Naive B cell (primary cell): ENCODE data around the gene CDK5RAP2. TPM values are rescaled to one million over a fixed set of nuclear protein-coding genes. Genes with fewer than 3 reads are reported as not detected.

Source experiments
- ATAC-seq, 2 donors: fragments of 150-1000 bp; cut with Tn5 transposase; 2 replicates each; pipeline ENCODE4 v1.10.0; 2021; ENCODE audit warnings: low read depth in 2 of 2, mild to moderate bottlenecking in 2 of 2, moderate library complexity in 2 of 2
- DNase-seq: peaks from one replicate; pipeline ENCODE4 v3.0.0; 2022
- H3K27ac Mint-ChIP-seq, 6 donors: one replicate each; pipeline ENCODE4 v1.8.0; 2020 to 2022; ENCODE audit warnings: mild to moderate bottlenecking in 6 of 6, mixed read lengths in 6 of 6, moderate library complexity in 5 of 6, inconsistent platforms in 2 of 6
- H3K27me3 Mint-ChIP-seq, 3 donors: one replicate each; pipeline ENCODE4 v1.8.0; 2021 to 2022; ENCODE audit warnings: mixed read lengths in 3 of 3, mild to moderate bottlenecking in 1 of 3
- H3K36me3 Mint-ChIP-seq, 2 donors: one replicate each; pipeline ENCODE4 v1.8.0; 2020 to 2022; ENCODE audit warnings: mixed read lengths in 2 of 2, inconsistent platforms in 1 of 2, mild to moderate bottlenecking in 1 of 2
- H3K4me1 Mint-ChIP-seq, 3 donors: one replicate each; pipeline ENCODE4 v1.8.0; 2020 to 2022; ENCODE audit warnings: mixed read lengths in 3 of 3, inconsistent platforms in 1 of 3, mild to moderate bottlenecking in 1 of 3, moderate library complexity in 1 of 3
- H3K4me3 Mint-ChIP-seq, 8 donors: one replicate each; pipeline ENCODE4 v1.8.0; 2020 to 2022; ENCODE audit warnings: mild to moderate bottlenecking in 8 of 8, mixed read lengths in 8 of 8, moderate library complexity in 8 of 8, inconsistent platforms in 2 of 8
- H3K9me3 Mint-ChIP-seq, 7 donors: one replicate each; pipeline ENCODE4 v1.8.0; 2020 to 2022; ENCODE audit warnings: mixed read lengths in 7 of 7, mild to moderate bottlenecking in 5 of 7, inconsistent platforms in 2 of 7, moderate library complexity in 1 of 7
- polyA plus RNA-seq, 6 donors: library from polyadenylated mRNA; unstranded; fragments of 300-500 nt; fragmentation: Illumina TruSeq; gene quantifications; one replicate each; pipeline ENCODE4 v1.2.3, GENCODE V29; 2021; ENCODE audit warnings: low read depth in 6 of 6

The CDK5RAP2 gene
- polyA plus RNA-seq, 6 donors from 2014 or later, result 10.5 to 45.0 (median 26.7) TPM

- DNase-seq (no peak), ATAC-seq (no peak)
- Mint-ChIP-seq H3K4me3 (no peak overlapping the region), H3K27ac (no peak overlapping the region), H3K36me3 (peaks cover 29 to 34% of the 10 kb centered on the region in 2 donors), H3K4me1 (peaks cover 12 to 25% (median 21%) of the 10 kb centered on the region in 3 donors), H3K27me3 (no peaks in the 10 kb centered on the region), H3K9me3 (no peaks in the 10 kb centered on the region)
These were observed 8.3 kb downstream of the CDK5RAP2 start for GRCh38 chr9:120571443-120572257.

- no peak overlapping the region for H3K4me3 Mint-ChIP-seq
- H3K27me3 Mint-ChIP-seq, result no peaks in the 10 kb centered on the region
- H3K9me3 Mint-ChIP-seq, result no peaks in the 10 kb centered on the region
- H3K4me1 Mint-ChIP-seq, result peaks cover 6 to 23% (median 20%) of the 10 kb centered on the region in 3 donors
- ATAC-seq (no peak), DNase-seq (no peak)
- H3K27ac Mint-ChIP-seq, result peak overlapping the region in 1 of 6 donors; percentile 85
- peaks cover 42 to 47% of the 10 kb centered on the region in 2 donors for H3K36me3 Mint-ChIP-seq
These were observed 9.7 kb downstream of the CDK5RAP2 start for GRCh38 chr9:120570296-120570695.

GRCh38 chr9:120569556-120569955, 10.4 kb downstream of the CDK5RAP2 start:
- Mint-ChIP-seq H3K4me3 (no peak overlapping the region), H3K4me1 (peaks cover 7 to 30% (median 23%) of the 10 kb centered on the region in 3 donors), H3K9me3 (no peaks in the 10 kb centered on the region), H3K27me3 (no peaks in the 10 kb centered on the region), H3K36me3 (peaks cover 49 to 54% of the 10 kb centered on the region in 2 donors), H3K27ac (peak overlapping the region in 2 of 6 donors; percentile 41 to 69)
- DNase-seq (no peak), ATAC-seq (no peak)

- Mint-ChIP-seq H3K27me3 (no peaks in the 10 kb centered on the region), H3K27ac (peak overlapping the region in 1 of 6 donors; percentile 41), H3K9me3 (no peaks in the 10 kb centered on the region), H3K4me1 (peaks cover 7 to 23% (median 16%) of the 10 kb centered on the region in 3 donors), H3K4me3 (no peak overlapping the region), H3K36me3 (peaks cover 50 to 57% of the 10 kb centered on the region in 2 donors)
- DNase-seq, result no peak
- no peak for ATAC-seq
These were observed 11.2 kb downstream of the CDK5RAP2 start for GRCh38 chr9:120568816-120569215.

GRCh38 chr9:120567874-120568273, 12.1 kb downstream of the CDK5RAP2 start:
- no peak for ATAC-seq
- H3K36me3 Mint-ChIP-seq, result peaks cover 56 to 64% of the 10 kb centered on the region in 2 donors
- no peak overlapping the region for H3K4me3 Mint-ChIP-seq
- peaks cover 8 to 23% (median 18%) of the 10 kb centered on the region in 3 donors for H3K4me1 Mint-ChIP-seq
- H3K9me3 Mint-ChIP-seq, result no peaks in the 10 kb centered on the region
- H3K27me3 Mint-ChIP-seq, result no peaks in the 10 kb centered on the region
- no peak overlapping the region for H3K27ac Mint-ChIP-seq
- DNase-seq, result no peak

GRCh38 chr9:120567081-120567480, 12.9 kb downstream of the CDK5RAP2 start:
- H3K9me3 Mint-ChIP-seq, result no peaks in the 10 kb centered on the region
- DNase-seq (no peak), ATAC-seq (no peak)
- peaks cover 63 to 69% of the 10 kb centered on the region in 2 donors for H3K36me3 Mint-ChIP-seq
- H3K4me1 Mint-ChIP-seq, result peaks cover 7 to 29% (median 24%) of the 10 kb centered on the region in 3 donors
- no peak overlapping the region for H3K27ac Mint-ChIP-seq
- no peak overlapping the region for H3K4me3 Mint-ChIP-seq
- no peaks in the 10 kb centered on the region for H3K27me3 Mint-ChIP-seq

- Mint-ChIP-seq H3K36me3 (peaks cover 57 to 68% of the 10 kb centered on the region in 2 donors), H3K27me3 (no peaks in the 10 kb centered on the region), H3K27ac (no peak overlapping the region), H3K4me3 (no peak overlapping the region), H3K4me1 (peaks cover 11 to 30% (median 24%) of the 10 kb centered on the region in 3 donors), H3K9me3 (no peaks in the 10 kb centered on the region)
- no peak for DNase-seq
- ATAC-seq, result no peak
These were observed 15.4 kb downstream of the CDK5RAP2 start for GRCh38 chr9:120564589-120564988.

- peak overlapping the region in 1 of 6 donors; percentile 5 for H3K27ac Mint-ChIP-seq
- DNase-seq (no peak), ATAC-seq (no peak)
- H3K4me1 Mint-ChIP-seq, result peaks cover 18 to 30% (median 27%) of the 10 kb centered on the region in 3 donors
- H3K36me3 Mint-ChIP-seq, result peaks cover 54 to 61% of the 10 kb centered on the region in 2 donors
- H3K9me3 Mint-ChIP-seq, result no peaks in the 10 kb centered on the region
- H3K4me3 Mint-ChIP-seq, result no peak overlapping the region
- H3K27me3 Mint-ChIP-seq, result no peaks in the 10 kb centered on the region
These were observed 17.0 kb downstream of the CDK5RAP2 start for GRCh38 chr9:120562861-120563443.

- Mint-ChIP-seq H3K36me3 (peaks cover 46 to 54% of the 10 kb centered on the region in 2 donors), H3K27ac (no peak overlapping the region), H3K4me3 (peak overlapping the region in 1 of 8 donors; percentile 35), H3K9me3 (no peaks in the 10 kb centered on the region), H3K4me1 (peaks cover 25 to 37% (median 31%) of the 10 kb centered on the region in 3 donors), H3K27me3 (no peaks in the 10 kb centered on the region)
- DNase-seq (no peak), ATAC-seq (no peak)
These were observed 18.3 kb downstream of the CDK5RAP2 start for GRCh38 chr9:120561709-120562108.

- Mint-ChIP-seq H3K9me3 (no peaks in the 10 kb centered on the region), H3K4me3 (no peak overlapping the region), H3K36me3 (peaks cover 24 to 36% of the 10 kb centered on the region in 2 donors), H3K27me3 (no peaks in the 10 kb centered on the region), H3K4me1 (peaks cover 27 to 28% (median 27%) of the 10 kb centered on the region in 3 donors), H3K27ac (no peak overlapping the region)
- ATAC-seq, result no peak
- DNase-seq, result no peak
These were observed 20.4 kb downstream of the CDK5RAP2 start for GRCh38 chr9:120559546-120559945.

- H3K27ac Mint-ChIP-seq, result peak overlapping the region in 3 of 6 donors; percentile 13 to 81 (median 14)
- peaks cover 0 to 1% (median 0%) of the 10 kb centered on the region in 7 donors for H3K9me3 Mint-ChIP-seq
- H3K4me1 Mint-ChIP-seq, result peaks cover 27 to 28% (median 27%) of the 10 kb centered on the region in 3 donors
- no peaks in the 10 kb centered on the region for H3K27me3 Mint-ChIP-seq
- no peak for ATAC-seq
- H3K4me3 Mint-ChIP-seq, result peak overlapping the region in 1 of 8 donors; percentile 67
- peaks cover 24 to 31% of the 10 kb centered on the region in 2 donors for H3K36me3 Mint-ChIP-seq
- no peak for DNase-seq
These were observed 21.5 kb downstream of the CDK5RAP2 start for GRCh38 chr9:120558454-120558853.

GRCh38 chr9:120557205-120557604, 22.8 kb downstream of the CDK5RAP2 start:
- H3K9me3 Mint-ChIP-seq, result peaks cover 0 to 6% (median 0%) of the 10 kb centered on the region in 7 donors
- H3K4me3 Mint-ChIP-seq, result no peak overlapping the region
- ATAC-seq (no peak), DNase-seq (no peak)
- no peaks in the 10 kb centered on the region for H3K27me3 Mint-ChIP-seq
- peaks cover 16 to 25% (median 19%) of the 10 kb centered on the region in 3 donors for H3K4me1 Mint-ChIP-seq
- H3K36me3 Mint-ChIP-seq, result peaks cover 12 to 22% of the 10 kb centered on the region in 2 donors
- no peak overlapping the region for H3K27ac Mint-ChIP-seq

GRCh38 chr9:120556775-120557174, 23.2 kb downstream of the CDK5RAP2 start:
- H3K36me3 Mint-ChIP-seq, result peaks cover 10 to 22% of the 10 kb centered on the region in 2 donors
- DNase-seq, result no peak
- no peak overlapping the region for H3K4me3 Mint-ChIP-seq
- ATAC-seq, result no peak
- H3K9me3 Mint-ChIP-seq, result peaks cover 0 to 6% (median 0%) of the 10 kb centered on the region in 7 donors
- no peak overlapping the region for H3K27ac Mint-ChIP-seq
- H3K4me1 Mint-ChIP-seq, result peaks cover 14 to 25% (median 19%) of the 10 kb centered on the region in 3 donors
- no peaks in the 10 kb centered on the region for H3K27me3 Mint-ChIP-seq
